ENCODE measurements around the gene LGMN.
A peak's percentile ranks its signal among the peaks of the same experiment; 100 is the strongest.
"Not testable (repeated sequence)": the region's sequence is repeated elsewhere in the genome, so short reads cannot be mapped to it uniquely, and the experiment has no call there.

Gene LGMN

GRCh38 chr14:92748259-92749016 is at the start of gene LGMN:
Gene LGMN (minus strand): TSS chr14:92748627. CDS start chr14:92732786, 15,841 bp downstream.
- DNase-seq = peak; percentile 87 to 93

- DNase-seq = no peak
Observed at GRCh38 chr14:92794961-92795360, 46.5 kb upstream of the LGMN start.

GRCh38 chr14:92794547-92794941 is 46.1 kb upstream of the LGMN start:
- DNase-seq = no peak

GRCh38 chr14:92793709-92794546 is 45.5 kb upstream of the LGMN start, which contains the start of gene GOLGA5:
Gene GOLGA5 (plus strand): TSS chr14:92794305. CDS start chr14:92797438, 3,133 bp downstream.
- DNase-seq = peak; percentile 97 to 100

- DNase-seq = no peak
Observed at GRCh38 chr14:92792885-92793284, 44.5 kb upstream of the LGMN start.

GRCh38 chr14:92789457-92790089 is 41.1 kb upstream of the LGMN start:
- no peak for DNase-seq

- DNase-seq = no peak
Observed at GRCh38 chr14:92787554-92787953, 39.1 kb upstream of the LGMN start.

- no peak for DNase-seq
Observed at GRCh38 chr14:92786427-92786756, 38.0 kb upstream of the LGMN start.

- DNase-seq = no peak
Observed at GRCh38 chr14:92785667-92786426, 37.4 kb upstream of the LGMN start.

GRCh38 chr14:92783813-92784431 is 35.5 kb upstream of the LGMN start:
- peak in 1 of 2 experiments; percentile 47 for DNase-seq

- DNase-seq = no peak
Observed at GRCh38 chr14:92781350-92781749, 32.9 kb upstream of the LGMN start.

- DNase-seq = no peak
Observed at GRCh38 chr14:92780444-92781232, 32.2 kb upstream of the LGMN start.

- not testable (repeated sequence) for DNase-seq
Observed at GRCh38 chr14:92778868-92779565, 30.6 kb upstream of the LGMN start.

- DNase-seq = not testable (repeated sequence)
Observed at GRCh38 chr14:92775292-92775691, 26.9 kb upstream of the LGMN start.

GRCh38 chr14:92774572-92774971 is 26.1 kb upstream of the LGMN start:
- no peak for DNase-seq

GRCh38 chr14:92770484-92770883 is 22.1 kb upstream of the LGMN start:
- DNase-seq = no peak

GRCh38 chr14:92768795-92769194 is 20.4 kb upstream of the LGMN start:
- DNase-seq = no peak

- DNase-seq = not testable (repeated sequence)
Observed at GRCh38 chr14:92768236-92768635, 19.8 kb upstream of the LGMN start.

- not testable (repeated sequence) for DNase-seq
Observed at GRCh38 chr14:92763666-92764631, 15.5 kb upstream of the LGMN start.

GRCh38 chr14:92760524-92760805 is 12.0 kb upstream of the LGMN start:
- no peak for DNase-seq
